ENCODE results near the gene GBA3. TPM values are rescaled to one million over a fixed set of nuclear protein-coding genes. Genes with fewer than 3 reads are reported as not detected.

GBA3 gene
- total and polyA plus RNA-seq, 2 experiments from 2014 or later = not detected

DNA sequence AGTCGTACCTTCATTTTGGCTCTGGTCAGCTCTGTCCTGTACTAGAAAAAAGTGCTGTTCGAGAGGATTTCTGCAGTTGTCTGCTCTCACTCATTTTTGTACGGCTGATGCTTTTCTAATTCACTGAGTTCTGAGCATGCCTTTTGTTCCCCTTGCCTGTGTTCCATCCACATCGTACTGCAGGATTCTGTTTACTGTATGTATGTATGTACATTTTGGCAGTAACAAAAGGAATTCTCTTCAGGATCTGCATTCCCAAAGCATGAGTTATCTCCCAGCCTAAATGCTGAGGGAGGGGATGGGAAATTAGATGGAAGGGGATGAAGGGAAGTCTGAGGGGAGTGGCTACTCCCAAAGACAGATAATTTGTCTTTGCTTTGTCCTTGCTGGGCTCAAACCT is 87.6 kb downstream of the GBA3 start:
- H2AFZ ChIP-seq = peak overlapping the region; percentile 16; the same call in 1 of the 2 replicates
- no peak for ATAC-seq
- DNase-seq (ENCODE audit: low spot score) = no peak
- H3K79me2 ChIP-seq (replicated peaks; ENCODE audit: insufficient read depth) = no peaks in the 10 kb centered on the region
- no peak overlapping the region for H3K4me2 ChIP-seq
- no peak overlapping the region for H3K27ac ChIP-seq (ENCODE audit: low read depth)
- H3F3A ChIP-seq (replicated peaks; ENCODE audit: low read depth) = no peaks in the 10 kb centered on the region
- H3K27ac Mint-ChIP-seq = no peak overlapping the region
- peaks cover 11% of the 10 kb centered on the region for H3K9me2 ChIP-seq (ENCODE audit: insufficient read depth)
- no peaks in the 10 kb centered on the region for H3K27me3 Mint-ChIP-seq (ENCODE audit: insufficient read depth, low read depth, poor library complexity)
- no peak overlapping the region for H3K4me3 ChIP-seq
- no peaks in the 10 kb centered on the region for H3K27me3 ChIP-seq (ENCODE audit: insufficient read depth)
- no peaks in the 10 kb centered on the region for H3K36me3 Mint-ChIP-seq (ENCODE audit: low read depth)
- H3K4me1 ChIP-seq (ENCODE audit: insufficient read depth) = peaks cover 4% of the 10 kb centered on the region; the same call in 1 of the 2 replicates
- TF ChIP-seq, protein P1, sequence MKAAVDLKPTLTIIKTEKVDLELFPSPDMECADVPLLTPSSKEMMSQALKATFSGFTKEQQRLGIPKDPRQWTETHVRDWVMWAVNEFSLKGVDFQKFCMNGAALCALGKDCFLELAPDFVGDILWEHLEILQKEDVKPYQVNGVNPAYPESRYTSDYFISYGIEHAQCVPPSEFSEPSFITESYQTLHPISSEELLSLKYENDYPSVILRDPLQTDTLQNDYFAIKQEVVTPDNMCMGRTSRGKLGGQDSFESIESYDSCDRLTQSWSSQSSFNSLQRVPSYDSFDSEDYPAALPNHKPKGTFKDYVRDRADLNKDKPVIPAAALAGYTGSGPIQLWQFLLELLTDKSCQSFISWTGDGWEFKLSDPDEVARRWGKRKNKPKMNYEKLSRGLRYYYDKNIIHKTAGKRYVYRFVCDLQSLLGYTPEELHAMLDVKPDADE (IDR thresholded peaks at IDR 0.05) = no peak
- TF ChIP-seq EZH2 (IDR thresholded peaks at IDR 0.05; ENCODE audit: low read depth, unreplicated experiment) = no peak
- TF ChIP-seq, protein P2, sequence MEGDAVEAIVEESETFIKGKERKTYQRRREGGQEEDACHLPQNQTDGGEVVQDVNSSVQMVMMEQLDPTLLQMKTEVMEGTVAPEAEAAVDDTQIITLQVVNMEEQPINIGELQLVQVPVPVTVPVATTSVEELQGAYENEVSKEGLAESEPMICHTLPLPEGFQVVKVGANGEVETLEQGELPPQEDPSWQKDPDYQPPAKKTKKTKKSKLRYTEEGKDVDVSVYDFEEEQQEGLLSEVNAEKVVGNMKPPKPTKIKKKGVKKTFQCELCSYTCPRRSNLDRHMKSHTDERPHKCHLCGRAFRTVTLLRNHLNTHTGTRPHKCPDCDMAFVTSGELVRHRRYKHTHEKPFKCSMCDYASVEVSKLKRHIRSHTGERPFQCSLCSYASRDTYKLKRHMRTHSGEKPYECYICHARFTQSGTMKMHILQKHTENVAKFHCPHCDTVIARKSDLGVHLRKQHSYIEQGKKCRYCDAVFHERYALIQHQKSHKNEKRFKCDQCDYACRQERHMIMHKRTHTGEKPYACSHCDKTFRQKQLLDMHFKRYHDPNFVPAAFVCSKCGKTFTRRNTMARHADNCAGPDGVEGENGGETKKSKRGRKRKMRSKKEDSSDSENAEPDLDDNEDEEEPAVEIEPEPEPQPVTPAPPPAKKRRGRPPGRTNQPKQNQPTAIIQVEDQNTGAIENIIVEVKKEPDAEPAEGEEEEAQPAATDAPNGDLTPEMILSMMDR (conservative IDR thresholded peaks at IDR 0.05; ENCODE audit: low read depth in 2 of 2) = no peak
- no peak for TF ChIP-seq ZNF331 (CRISPR knock-in tag; IDR thresholded peaks at IDR 0.05; ENCODE audit: low read depth)
- TF ChIP-seq POLR2AphosphoS5 (IDR thresholded peaks at IDR 0.05; ENCODE audit: low read depth) = no peak
- TF ChIP-seq NANOG (IDR thresholded peaks at IDR 0.05; ENCODE audit: borderline replicate concordance) = no peak
- TF ChIP-seq, protein P3, sequence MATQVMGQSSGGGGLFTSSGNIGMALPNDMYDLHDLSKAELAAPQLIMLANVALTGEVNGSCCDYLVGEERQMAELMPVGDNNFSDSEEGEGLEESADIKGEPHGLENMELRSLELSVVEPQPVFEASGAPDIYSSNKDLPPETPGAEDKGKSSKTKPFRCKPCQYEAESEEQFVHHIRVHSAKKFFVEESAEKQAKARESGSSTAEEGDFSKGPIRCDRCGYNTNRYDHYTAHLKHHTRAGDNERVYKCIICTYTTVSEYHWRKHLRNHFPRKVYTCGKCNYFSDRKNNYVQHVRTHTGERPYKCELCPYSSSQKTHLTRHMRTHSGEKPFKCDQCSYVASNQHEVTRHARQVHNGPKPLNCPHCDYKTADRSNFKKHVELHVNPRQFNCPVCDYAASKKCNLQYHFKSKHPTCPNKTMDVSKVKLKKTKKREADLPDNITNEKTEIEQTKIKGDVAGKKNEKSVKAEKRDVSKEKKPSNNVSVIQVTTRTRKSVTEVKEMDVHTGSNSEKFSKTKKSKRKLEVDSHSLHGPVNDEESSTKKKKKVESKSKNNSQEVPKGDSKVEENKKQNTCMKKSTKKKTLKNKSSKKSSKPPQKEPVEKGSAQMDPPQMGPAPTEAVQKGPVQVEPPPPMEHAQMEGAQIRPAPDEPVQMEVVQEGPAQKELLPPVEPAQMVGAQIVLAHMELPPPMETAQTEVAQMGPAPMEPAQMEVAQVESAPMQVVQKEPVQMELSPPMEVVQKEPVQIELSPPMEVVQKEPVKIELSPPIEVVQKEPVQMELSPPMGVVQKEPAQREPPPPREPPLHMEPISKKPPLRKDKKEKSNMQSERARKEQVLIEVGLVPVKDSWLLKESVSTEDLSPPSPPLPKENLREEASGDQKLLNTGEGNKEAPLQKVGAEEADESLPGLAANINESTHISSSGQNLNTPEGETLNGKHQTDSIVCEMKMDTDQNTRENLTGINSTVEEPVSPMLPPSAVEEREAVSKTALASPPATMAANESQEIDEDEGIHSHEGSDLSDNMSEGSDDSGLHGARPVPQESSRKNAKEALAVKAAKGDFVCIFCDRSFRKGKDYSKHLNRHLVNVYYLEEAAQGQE (IDR thresholded peaks at IDR 0.05; ENCODE audit: unreplicated experiment) = no peak
- TF ChIP-seq STAT1 (IDR thresholded peaks at IDR 0.05; ENCODE audit: unreplicated experiment) = no peak
- TF ChIP-seq ZNF114 (CRISPR knock-in tag; IDR thresholded peaks at IDR 0.05) = no peak
- TF ChIP-seq, protein P4, sequence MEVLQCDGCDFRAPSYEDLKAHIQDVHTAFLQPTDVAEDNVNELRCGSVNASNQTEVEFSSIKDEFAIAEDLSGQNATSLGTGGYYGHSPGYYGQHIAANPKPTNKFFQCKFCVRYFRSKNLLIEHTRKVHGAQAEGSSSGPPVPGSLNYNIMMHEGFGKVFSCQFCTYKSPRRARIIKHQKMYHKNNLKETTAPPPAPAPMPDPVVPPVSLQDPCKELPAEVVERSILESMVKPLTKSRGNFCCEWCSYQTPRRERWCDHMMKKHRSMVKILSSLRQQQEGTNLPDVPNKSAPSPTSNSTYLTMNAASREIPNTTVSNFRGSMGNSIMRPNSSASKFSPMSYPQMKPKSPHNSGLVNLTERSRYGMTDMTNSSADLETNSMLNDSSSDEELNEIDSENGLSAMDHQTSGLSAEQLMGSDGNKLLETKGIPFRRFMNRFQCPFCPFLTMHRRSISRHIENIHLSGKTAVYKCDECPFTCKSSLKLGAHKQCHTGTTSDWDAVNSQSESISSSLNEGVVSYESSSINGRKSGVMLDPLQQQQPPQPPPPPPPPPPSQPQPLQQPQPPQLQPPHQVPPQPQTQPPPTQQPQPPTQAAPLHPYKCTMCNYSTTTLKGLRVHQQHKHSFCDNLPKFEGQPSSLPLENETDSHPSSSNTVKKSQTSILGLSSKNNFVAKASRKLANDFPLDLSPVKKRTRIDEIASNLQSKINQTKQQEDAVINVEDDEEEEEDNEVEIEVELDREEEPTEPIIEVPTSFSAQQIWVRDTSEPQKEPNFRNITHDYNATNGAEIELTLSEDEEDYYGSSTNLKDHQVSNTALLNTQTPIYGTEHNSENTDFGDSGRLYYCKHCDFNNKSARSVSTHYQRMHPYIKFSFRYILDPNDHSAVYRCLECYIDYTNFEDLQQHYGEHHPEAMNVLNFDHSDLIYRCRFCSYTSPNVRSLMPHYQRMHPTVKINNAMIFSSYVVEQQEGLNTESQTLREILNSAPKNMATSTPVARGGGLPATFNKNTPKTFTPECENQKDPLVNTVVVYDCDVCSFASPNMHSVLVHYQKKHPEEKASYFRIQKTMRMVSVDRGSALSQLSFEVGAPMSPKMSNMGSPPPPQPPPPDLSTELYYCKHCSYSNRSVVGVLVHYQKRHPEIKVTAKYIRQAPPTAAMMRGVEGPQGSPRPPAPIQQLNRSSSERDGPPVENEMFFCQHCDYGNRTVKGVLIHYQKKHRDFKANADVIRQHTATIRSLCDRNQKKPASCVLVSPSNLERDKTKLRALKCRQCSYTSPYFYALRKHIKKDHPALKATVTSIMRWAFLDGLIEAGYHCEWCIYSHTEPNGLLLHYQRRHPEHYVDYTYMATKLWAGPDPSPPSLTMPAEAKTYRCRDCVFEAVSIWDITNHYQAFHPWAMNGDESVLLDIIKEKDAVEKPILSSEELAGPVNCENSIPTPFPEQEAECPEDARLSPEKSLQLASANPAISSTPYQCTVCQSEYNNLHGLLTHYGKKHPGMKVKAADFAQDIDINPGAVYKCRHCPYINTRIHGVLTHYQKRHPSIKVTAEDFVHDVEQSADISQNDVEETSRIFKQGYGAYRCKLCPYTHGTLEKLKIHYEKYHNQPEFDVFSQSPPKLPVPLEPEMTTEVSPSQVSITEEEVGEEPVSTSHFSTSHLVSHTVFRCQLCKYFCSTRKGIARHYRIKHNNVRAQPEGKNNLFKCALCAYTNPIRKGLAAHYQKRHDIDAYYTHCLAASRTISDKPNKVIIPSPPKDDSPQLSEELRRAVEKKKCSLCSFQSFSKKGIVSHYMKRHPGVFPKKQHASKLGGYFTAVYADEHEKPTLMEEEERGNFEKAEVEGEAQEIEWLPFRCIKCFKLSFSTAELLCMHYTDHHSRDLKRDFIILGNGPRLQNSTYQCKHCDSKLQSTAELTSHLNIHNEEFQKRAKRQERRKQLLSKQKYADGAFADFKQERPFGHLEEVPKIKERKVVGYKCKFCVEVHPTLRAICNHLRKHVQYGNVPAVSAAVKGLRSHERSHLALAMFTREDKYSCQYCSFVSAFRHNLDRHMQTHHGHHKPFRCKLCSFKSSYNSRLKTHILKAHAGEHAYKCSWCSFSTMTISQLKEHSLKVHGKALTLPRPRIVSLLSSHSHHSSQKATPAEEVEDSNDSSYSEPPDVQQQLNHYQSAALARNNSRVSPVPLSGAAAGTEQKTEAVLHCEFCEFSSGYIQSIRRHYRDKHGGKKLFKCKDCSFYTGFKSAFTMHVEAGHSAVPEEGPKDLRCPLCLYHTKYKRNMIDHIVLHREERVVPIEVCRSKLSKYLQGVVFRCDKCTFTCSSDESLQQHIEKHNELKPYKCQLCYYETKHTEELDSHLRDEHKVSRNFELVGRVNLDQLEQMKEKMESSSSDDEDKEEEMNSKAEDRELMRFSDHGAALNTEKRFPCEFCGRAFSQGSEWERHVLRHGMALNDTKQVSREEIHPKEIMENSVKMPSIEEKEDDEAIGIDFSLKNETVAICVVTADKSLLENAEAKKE (CRISPR knock-in tag; IDR thresholded peaks at IDR 0.05) = no peak
- no peak for TF ChIP-seq CREB1 (CRISPR knock-in tag; IDR thresholded peaks at IDR 0.05; ENCODE audit: low read depth)
- no peaks in the 10 kb centered on the region for H4K20me1 ChIP-seq (replicated peaks; ENCODE audit: insufficient read depth)
- peaks cover 14% of the 10 kb centered on the region; the same call in 2 of the 3 replicates for H3K9me3 Mint-ChIP-seq
- H3K4me1 Mint-ChIP-seq = peaks cover 2% of the 10 kb centered on the region; the same call in 1 of the 3 replicates
- H3K4me3 Mint-ChIP-seq = no peak overlapping the region
- 0 out of 2 replicates have a peak, but pooled peaks cover 2% of the 10 kb centered on the region for H3K36me3 ChIP-seq (ENCODE audit: insufficient read depth)
